ENCODE measurements around the gene MUC4.

GRCh38 chr3:195752066-195752465 is 59.7 kb downstream of the MUC4 start:
- TF ChIP-seq POLR2AphosphoS5 (IDR thresholded peaks at IDR 0.05; ENCODE audit: low read depth, low read length) (no peak), CTCF (IDR thresholded peaks at IDR 0.05) (no peak), EP300 (IDR thresholded peaks at IDR 0.05; ENCODE audit: borderline replicate concordance in 1 of 2, low read depth in 1 of 2, low read length in 1 of 2) (no peak), FOXJ3 (CRISPR knock-in tag; IDR thresholded peaks at IDR 0.05) (no peak), JUND (IDR thresholded peaks at IDR 0.05) (no peak), MAX (IDR thresholded peaks at IDR 0.05; ENCODE audit: low read depth) (no peak), REST (IDR thresholded peaks at IDR 0.05; ENCODE audit: low read depth, low read length) (no peak)
